Prostate gland (tissue), 2 donors: ENCODE results near the gene DNAJC17. TPM values are rescaled to one million over a fixed set of nuclear protein-coding genes. Genes with fewer than 3 reads are reported as not detected.

ENCODE experiments used
- DNase-seq: peaks from one replicate; pipeline ENCODE4 v3.0.0-alpha.2; 2019; ENCODE audit warnings: low spot score
- H3K27ac ChIP-seq, 2 donors: fragments of 200-600 bp; sonication (generic); 2 replicates each; pipeline ENCODE4 v1.5.1; 2017 to 2019
- H3K27me3 ChIP-seq: fragments of 200-600 bp; sonication (generic); replicated peaks from 2 replicates; pipeline ENCODE4 v1.5.1; 2019; ENCODE audit not compliant: insufficient read depth
- H3K36me3 ChIP-seq, 2 donors: fragments of 200-600 bp; sonication (generic); 1 replicate in 1 of 2; 2 replicates in 1 of 2; pipeline versions ENCODE4 v1.5.1 to v1.8.1; 2017 to 2019
- H3K4me1 ChIP-seq: fragments of 200-600 bp; sonication (generic); replicated peaks from 2 replicates; pipeline ENCODE4 v1.5.1; 2019
- H3K4me3 ChIP-seq, 2 donors: fragments of 200-600 bp; sonication (generic); 2 replicates each; pipeline ENCODE4 v1.5.1; 2017 to 2019
- H3K9me3 ChIP-seq: fragments of 200-600 bp; sonication (generic); 2 replicates; pipeline ENCODE4 v1.5.1; 2017
- POLR2A ChIP-seq: fragments of 450-650 bp; IDR thresholded peaks from one replicate; pipeline ENCODE4 v1.6.1; 2016; ENCODE audit warnings: antibody characterized with exemption, mild to moderate bottlenecking
- POLR2AphosphoS5 ChIP-seq: sonication (generic); formaldehyde crosslinking; IDR thresholded peaks from one replicate; pipeline ENCODE4 v1.6.1; 2017; ENCODE audit warnings: antibody characterized with exemption
- WGBS: methylation state at CpG from one replicate; pipeline ENCODE4 v1.1.5; 2018; 5-methylcytosine and 5-hydroxymethylcytosine counted together
- intact Hi-C: fragments of 100-400 bp; cut with DNase I; formaldehyde crosslinking; loops from one replicate; pipeline ENCODE4 v1.14.2; 2022
- total RNA-seq, 2 donors: library from RNA; depleted of rRNA; stranded (reverse); fragments of >200 nt; gene quantifications; one replicate each; pipeline ENCODE4 v1.1.0, GENCODE V29; 2016
- TF ChIP-seq, protein P1 (sequence below), 4 experiments: fragments of 200-600 bp in 2 of 4; fragments of 450-650 bp in 2 of 4; sonication (generic) in 2 of 4; IDR thresholded peaks; 1 replicate in 3 of 4; 2 replicates in 1 of 4; pipeline ENCODE4 v1.5.1; 2016 to 2019; ENCODE audit warnings: antibody characterized with exemption in 4 of 4, mild to moderate bottlenecking in 2 of 4, moderate library complexity in 2 of 4

The DNAJC17 gene
- total RNA-seq, 2 donors from 2014 or later: 29.2 to 29.6 TPM

DNA sequence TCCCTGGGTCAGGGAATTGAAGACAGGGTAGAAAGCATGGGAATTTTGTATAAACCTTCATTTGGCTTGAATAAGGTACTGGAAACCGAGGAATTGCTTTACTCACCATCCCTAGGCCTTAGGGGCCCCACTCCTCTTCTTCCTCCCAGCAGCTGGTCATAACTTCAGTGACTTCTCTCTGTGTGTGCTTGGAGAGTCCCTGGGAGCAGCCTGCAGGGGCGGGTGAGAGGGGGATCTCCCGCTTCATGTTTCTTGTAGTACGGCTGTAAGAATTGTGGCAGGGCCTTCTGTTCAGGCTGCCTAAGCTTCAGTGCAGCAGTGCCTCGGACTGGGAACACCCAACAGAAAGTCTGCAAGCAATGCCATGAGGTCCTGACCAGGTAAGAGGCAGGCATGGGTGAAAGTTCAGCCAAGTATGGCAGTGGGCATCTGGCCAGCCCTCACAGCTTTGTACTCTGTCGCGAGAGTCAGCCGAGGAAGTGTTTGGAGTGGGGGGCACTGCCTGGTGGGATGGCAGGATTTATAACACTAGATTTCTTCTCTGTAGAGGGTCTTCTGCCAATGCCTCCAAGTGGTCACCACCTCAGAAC, 1.7 kb upstream of the DNAJC17 start:
- no peak for DNase-seq
- no peak overlapping the region for H3K27ac ChIP-seq
- H3K36me3 ChIP-seq: peaks cover 0 to 2% of the 10 kb centered on the region in 2 donors
- H3K27me3 ChIP-seq: no peaks in the 10 kb centered on the region
- TF ChIP-seq POLR2AphosphoS5 (no peak), POLR2A (no peak)
- intact Hi-C loops: no loop called here
- H3K4me3 ChIP-seq: no peak overlapping the region
- peaks cover 3% of the 10 kb centered on the region for H3K4me1 ChIP-seq
- H3K9me3 ChIP-seq: no peaks in the 10 kb centered on the region
- WGBS: 63% methylated on average over 8 of the region's 8 CpGs

DNA sequence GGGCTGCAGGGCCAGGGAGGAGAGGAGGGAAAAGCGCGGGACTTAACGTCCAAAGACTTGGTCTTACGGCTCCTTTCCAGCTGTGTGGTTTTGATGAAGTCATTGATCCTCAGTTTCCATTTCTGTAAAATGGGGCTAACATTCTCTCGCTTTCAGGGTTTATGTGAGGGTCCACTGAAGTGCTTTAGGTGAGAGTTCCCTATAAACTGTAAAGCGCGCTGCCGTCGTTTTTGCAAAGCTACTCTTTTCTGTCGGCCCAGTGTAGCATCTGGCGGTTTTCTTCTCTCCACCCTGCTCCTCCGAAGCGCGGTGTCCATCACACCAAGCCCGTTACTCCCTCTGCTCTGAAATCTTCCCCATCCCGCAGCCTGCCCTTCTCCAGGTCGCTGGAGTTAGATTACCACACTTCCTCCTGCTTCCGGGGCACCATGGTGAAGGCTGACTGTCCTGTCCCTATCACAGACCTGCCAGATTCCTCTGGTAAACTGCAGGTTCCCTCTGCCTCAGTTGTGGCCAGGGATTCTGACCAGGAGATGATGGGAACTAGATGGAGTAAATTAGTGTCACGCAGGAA, 702 bp upstream of the DNAJC17 start:
- TF ChIP-seq POLR2A (no peak), POLR2AphosphoS5 (no peak)
- Histone ChIP-seq H3K36me3 (no peaks in the 10 kb centered on the region), H3K4me1 (peaks cover 3% of the 10 kb centered on the region), H3K4me3 (peak overlapping the region; percentile 78 to 91), H3K27me3 (no peaks in the 10 kb centered on the region), H3K9me3 (no peaks in the 10 kb centered on the region), H3K27ac (peak overlapping the region; percentile 94 to 98)
- intact Hi-C loops: no loop called here
- 59% methylated on average over 19 of the region's 19 CpGs for whole genome bisulfite sequencing
- no peak for DNase-seq

DNA sequence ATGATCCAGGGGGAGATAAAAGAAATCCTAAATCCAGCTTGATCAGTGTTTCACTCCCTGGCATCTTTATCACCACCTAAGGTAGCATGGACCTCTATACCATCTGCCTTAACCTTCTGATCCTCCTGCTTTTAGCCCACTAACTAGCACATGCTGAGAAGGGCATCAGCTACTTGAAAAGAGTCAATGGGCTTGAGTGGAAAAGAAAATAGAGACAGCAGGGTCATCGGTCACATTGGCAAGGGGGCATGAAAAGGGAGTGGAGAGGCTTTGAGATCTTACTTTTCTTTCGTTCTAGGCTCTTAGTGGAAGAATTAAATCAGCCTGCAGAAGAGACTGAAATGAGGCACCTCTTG, 623 bp downstream of the DNAJC17 start:
- intact Hi-C loops: no loop called here
- Histone ChIP-seq H3K27ac (peak overlapping the region; percentile 94 to 98), H3K9me3 (no peaks in the 10 kb centered on the region), H3K4me1 (peaks cover 3% of the 10 kb centered on the region), H3K27me3 (no peaks in the 10 kb centered on the region), H3K4me3 (peak overlapping the region; percentile 78 to 91), H3K36me3 (no peaks in the 10 kb centered on the region)
- 0% methylated on average over 2 of the region's 2 CpGs for WGBS
- TF ChIP-seq POLR2AphosphoS5 (no peak), POLR2A (no peak)
- no peak for DNase-seq

DNA sequence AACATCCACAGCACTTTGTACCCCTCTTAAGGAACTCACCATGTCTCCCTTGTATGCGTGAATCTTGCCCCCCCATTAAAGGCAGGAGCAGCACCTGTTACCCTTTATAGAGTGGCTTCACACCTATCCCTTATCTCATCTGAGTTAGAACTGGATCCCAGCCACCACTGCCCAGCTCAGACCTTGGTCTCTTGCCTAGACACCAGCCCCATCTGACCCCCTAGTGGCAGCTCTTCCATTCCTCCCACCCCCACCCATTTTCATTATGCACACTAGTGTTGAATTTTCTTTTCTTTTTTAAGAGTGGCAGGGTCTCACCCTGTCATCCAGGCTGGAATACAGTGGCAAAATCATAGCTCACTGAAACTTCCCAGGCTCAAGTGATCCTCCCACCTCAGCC, 3.6 kb downstream of the DNAJC17 start:
- Histone ChIP-seq H3K36me3 (no peaks in the 10 kb centered on the region), H3K27ac (no peak overlapping the region), H3K9me3 (no peaks in the 10 kb centered on the region), H3K4me1 (peaks cover 3% of the 10 kb centered on the region), H3K27me3 (no peaks in the 10 kb centered on the region), H3K4me3 (no peak overlapping the region)
- 88% methylated on average over 1 of the region's 1 CpG for WGBS
- DNase-seq: no peak
- intact Hi-C loops: loop anchor here (5.0 kb wide), 1 partner anchor 36 kb away; the partner anchor contains the start of gene C15orf62
- TF ChIP-seq, protein P1, sequence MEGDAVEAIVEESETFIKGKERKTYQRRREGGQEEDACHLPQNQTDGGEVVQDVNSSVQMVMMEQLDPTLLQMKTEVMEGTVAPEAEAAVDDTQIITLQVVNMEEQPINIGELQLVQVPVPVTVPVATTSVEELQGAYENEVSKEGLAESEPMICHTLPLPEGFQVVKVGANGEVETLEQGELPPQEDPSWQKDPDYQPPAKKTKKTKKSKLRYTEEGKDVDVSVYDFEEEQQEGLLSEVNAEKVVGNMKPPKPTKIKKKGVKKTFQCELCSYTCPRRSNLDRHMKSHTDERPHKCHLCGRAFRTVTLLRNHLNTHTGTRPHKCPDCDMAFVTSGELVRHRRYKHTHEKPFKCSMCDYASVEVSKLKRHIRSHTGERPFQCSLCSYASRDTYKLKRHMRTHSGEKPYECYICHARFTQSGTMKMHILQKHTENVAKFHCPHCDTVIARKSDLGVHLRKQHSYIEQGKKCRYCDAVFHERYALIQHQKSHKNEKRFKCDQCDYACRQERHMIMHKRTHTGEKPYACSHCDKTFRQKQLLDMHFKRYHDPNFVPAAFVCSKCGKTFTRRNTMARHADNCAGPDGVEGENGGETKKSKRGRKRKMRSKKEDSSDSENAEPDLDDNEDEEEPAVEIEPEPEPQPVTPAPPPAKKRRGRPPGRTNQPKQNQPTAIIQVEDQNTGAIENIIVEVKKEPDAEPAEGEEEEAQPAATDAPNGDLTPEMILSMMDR (IDR thresholded peaks at IDR 0.05): no peak
- TF ChIP-seq POLR2A (no peak), POLR2AphosphoS5 (no peak)

DNA sequence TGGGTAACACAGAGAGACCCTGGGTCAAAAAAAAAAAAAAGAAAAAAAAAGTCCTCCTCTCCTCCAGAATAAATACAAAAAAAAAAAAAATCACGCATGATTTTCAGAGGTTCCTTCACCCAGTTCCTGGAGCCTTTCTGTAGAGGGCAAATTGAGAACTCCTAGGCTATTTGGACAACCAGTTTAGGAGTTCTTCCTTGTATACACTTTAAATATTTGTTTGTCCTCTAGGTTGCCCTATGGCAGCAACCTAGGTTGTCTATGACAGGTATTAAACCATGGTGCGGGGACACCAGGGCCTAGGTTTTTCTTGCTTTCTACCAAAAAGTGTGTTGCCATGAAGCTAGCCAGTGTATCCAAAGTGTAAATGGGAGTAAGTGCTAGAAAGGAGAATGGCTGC, 4.2 kb downstream of the DNAJC17 start:
- no peak for DNase-seq
- TF ChIP-seq POLR2A (no peak), POLR2AphosphoS5 (no peak)
- TF ChIP-seq, protein P1 (IDR thresholded peaks at IDR 0.05): no peak
- no peak overlapping the region for H3K4me3 ChIP-seq
- 72% methylated on average over 2 of the region's 2 CpGs for WGBS
- no peaks in the 10 kb centered on the region for H3K36me3 ChIP-seq
- H3K27ac ChIP-seq: no peak overlapping the region
- H3K27me3 ChIP-seq: no peaks in the 10 kb centered on the region
- no peaks in the 10 kb centered on the region for H3K9me3 ChIP-seq
- intact Hi-C loops: loop anchor here (5.0 kb wide), 1 partner anchor 36 kb away; the partner anchor contains the start of gene C15orf62
- peaks cover 3% of the 10 kb centered on the region for H3K4me1 ChIP-seq

DNA sequence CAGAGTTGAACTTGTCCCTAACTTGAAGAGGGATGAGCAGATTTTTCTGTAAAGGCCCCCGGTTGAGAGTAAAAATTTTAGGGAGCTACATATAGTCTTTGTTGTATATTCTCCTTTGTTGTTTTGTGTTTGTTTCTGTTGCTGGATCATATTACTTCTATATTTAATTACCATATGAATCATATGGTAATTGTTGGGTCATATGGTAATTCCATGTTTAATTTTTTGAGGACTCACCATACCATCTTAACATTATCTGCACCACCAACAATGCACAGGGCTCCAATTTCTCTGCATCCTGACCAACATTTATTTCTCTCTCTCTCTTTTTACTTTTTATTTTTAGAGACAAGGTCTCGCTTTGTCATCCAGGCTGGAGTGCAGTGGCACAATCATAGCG, 7.8 kb downstream of the DNAJC17 start:
- Histone ChIP-seq H3K4me3 (no peak overlapping the region), H3K4me1 (no peaks in the 10 kb centered on the region), H3K9me3 (no peaks in the 10 kb centered on the region), H3K27me3 (no peaks in the 10 kb centered on the region), H3K36me3 (no peaks in the 10 kb centered on the region), H3K27ac (no peak overlapping the region)
- intact Hi-C loops: no loop called here
- no peak for DNase-seq
- TF ChIP-seq, protein P1 (IDR thresholded peaks at IDR 0.05): no peak
- no peak for TF ChIP-seq POLR2A
- TF ChIP-seq POLR2AphosphoS5: no peak
- 93% methylated on average over 3 of the region's 3 CpGs for WGBS
